Stomach (tissue), 9 donors: ENCODE data around the gene IGSF8. TPM values are rescaled to one million over a fixed set of nuclear protein-coding genes. Genes with fewer than 3 reads are reported as not detected.

Experiments used
- DNase-seq, 2 donors: peaks; one replicate each; pipeline versions ENCODE4 v3.0.0 to v3.0.0-alpha.2; 2013 to 2019
- H3K27ac ChIP-seq, 5 donors: fragments of 200-600 bp in 4 of 5; sonication (generic) in 4 of 5; one replicate each; pipeline ENCODE4 v1.5.1; 2013 to 2019; ENCODE audit warnings: mild to moderate bottlenecking in 1 of 5, moderate library complexity in 1 of 5
- H3K27me3 ChIP-seq, 3 donors: fragments of 200-600 bp; sonication (generic); one replicate each; pipeline ENCODE4 v1.5.1; 2017 to 2019; ENCODE audit warnings: mixed run types in 1 of 3
- H3K36me3 ChIP-seq, 4 donors: fragments of 200-600 bp; sonication (generic); 1 replicate in 3 of 4; 2 replicates in 1 of 4; pipeline ENCODE4 v1.5.1; 2016 to 2019
- H3K4me1 ChIP-seq, 4 donors: fragments of 200-600 bp; sonication (generic); one replicate each; pipeline ENCODE4 v1.5.1; 2016 to 2019
- H3K4me3 ChIP-seq, 4 donors: fragments of 200-600 bp; sonication (generic) in 3 of 4; one replicate each; pipeline ENCODE4 v1.5.1; 2016 to 2019; ENCODE audit warnings: mild to moderate bottlenecking in 1 of 4
- H3K9me3 ChIP-seq, 4 donors: fragments of 200-600 bp; sonication (generic); one replicate each; pipeline ENCODE4 v1.5.1; 2016 to 2019
- EP300 ChIP-seq: sonication (generic); formaldehyde crosslinking; IDR thresholded peaks from one replicate; pipeline ENCODE4 v1.6.1; 2017; ENCODE audit warnings: antibody characterized with exemption
- POLR2A ChIP-seq, 4 donors: fragments of 450-650 bp; IDR thresholded peaks; one replicate each; pipeline ENCODE4 v1.6.1; 2016; ENCODE audit warnings: antibody characterized with exemption in 4 of 4, control low read depth in 2 of 4, mild to moderate bottlenecking in 1 of 4, moderate library complexity in 1 of 4
- POLR2AphosphoS5 ChIP-seq, 3 donors: sonication (generic); formaldehyde crosslinking; IDR thresholded peaks; one replicate each; pipeline ENCODE4 v1.6.1; 2016; ENCODE audit warnings: antibody characterized with exemption in 3 of 3
- WGBS, 5 donors: extraction: QIAGEN DNeasy Blood & Tissue Kit in 3 of 5; methylation state at CpG; one replicate each; pipeline versions ENCODE4 v1.1.5 to v1.1.7; 2013 to 2018; 5-methylcytosine and 5-hydroxymethylcytosine counted together
- intact Hi-C: fragments of 100-400 bp; cut with DNase I; formaldehyde crosslinking; loops from one replicate; pipeline ENCODE4 v1.15.1; 2023; ENCODE audit warnings: low total_unique reads
- polyA plus RNA-seq, 3 donors: library from polyadenylated mRNA; stranded (reverse); fragments of 200-250 nt; gene quantifications; one replicate each; pipeline ENCODE4 v1.2.3, GENCODE V29; 2013
- total RNA-seq, 5 donors: library from RNA; depleted of rRNA; stranded (reverse); fragments of >200 nt; gene quantifications; one replicate each; pipeline versions ENCODE4 v1.1.0 to v1.2.3, GENCODE V29; 2014 to 2016
- TF ChIP-seq, protein P1 (sequence below), 7 experiments: fragments of 450-650 bp in 4 of 7; fragments of 200-600 bp in 3 of 7; sonication (generic) in 3 of 7; IDR thresholded peaks; one replicate each; pipeline ENCODE4 v1.5.1; 2016 to 2019; ENCODE audit warnings: antibody characterized with exemption in 7 of 7, control low read depth in 2 of 7, mild to moderate bottlenecking in 1 of 7
- donor health status: healthy with polysubstance abuse.
- donor health status: Bipolar disorder and iron deficiency.
- donor health status: healthy.

Gene IGSF8
- total and polyA plus RNA-seq, 8 donors, result 4.7 to 65.2 (median 14.8) TPM

DNA sequence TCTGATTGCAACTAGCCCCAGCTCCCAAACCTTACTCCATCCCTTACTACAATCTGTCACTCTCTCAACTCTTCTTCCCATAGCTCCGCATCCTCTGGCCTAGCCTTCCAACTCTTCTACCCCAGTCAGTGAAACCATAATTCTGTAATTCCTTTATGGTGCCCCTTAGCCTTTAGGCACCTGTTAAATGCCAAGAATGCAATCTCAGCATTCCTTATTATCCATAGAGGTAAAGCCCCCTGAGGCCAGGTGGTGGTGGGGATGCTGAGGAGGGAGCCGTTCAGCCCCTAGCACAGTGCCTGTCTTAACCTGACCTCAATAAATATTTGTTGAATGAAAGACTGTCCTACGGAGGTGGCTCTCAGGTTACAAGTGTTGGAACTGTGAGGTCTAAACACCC lies 31.1 kb upstream of the IGSF8 start:
- peaks cover 0 to 38% (median 13%) of the 10 kb centered on the region in 4 donors for H3K4me1 ChIP-seq
- 62 to 86% (median 68%) methylated on average over 2 to 3 of the region's 3 CpGs for WGBS, 5 donors
- no peak for DNase-seq
- H3K27me3 ChIP-seq, result no peaks in the 10 kb centered on the region
- H3K36me3 ChIP-seq, result peaks cover 0 to 30% (median 11%) of the 10 kb centered on the region in 4 donors
- H3K27ac ChIP-seq, result no peak overlapping the region
- H3K4me3 ChIP-seq, result no peak overlapping the region
- intact Hi-C loops, result no loop called here
- TF ChIP-seq EP300, result no peak
- TF ChIP-seq, protein P1, sequence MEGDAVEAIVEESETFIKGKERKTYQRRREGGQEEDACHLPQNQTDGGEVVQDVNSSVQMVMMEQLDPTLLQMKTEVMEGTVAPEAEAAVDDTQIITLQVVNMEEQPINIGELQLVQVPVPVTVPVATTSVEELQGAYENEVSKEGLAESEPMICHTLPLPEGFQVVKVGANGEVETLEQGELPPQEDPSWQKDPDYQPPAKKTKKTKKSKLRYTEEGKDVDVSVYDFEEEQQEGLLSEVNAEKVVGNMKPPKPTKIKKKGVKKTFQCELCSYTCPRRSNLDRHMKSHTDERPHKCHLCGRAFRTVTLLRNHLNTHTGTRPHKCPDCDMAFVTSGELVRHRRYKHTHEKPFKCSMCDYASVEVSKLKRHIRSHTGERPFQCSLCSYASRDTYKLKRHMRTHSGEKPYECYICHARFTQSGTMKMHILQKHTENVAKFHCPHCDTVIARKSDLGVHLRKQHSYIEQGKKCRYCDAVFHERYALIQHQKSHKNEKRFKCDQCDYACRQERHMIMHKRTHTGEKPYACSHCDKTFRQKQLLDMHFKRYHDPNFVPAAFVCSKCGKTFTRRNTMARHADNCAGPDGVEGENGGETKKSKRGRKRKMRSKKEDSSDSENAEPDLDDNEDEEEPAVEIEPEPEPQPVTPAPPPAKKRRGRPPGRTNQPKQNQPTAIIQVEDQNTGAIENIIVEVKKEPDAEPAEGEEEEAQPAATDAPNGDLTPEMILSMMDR (IDR thresholded peaks at IDR 0.05), result no peak
- no peak for TF ChIP-seq POLR2A (IDR thresholded peaks at IDR 0.05)
- TF ChIP-seq POLR2AphosphoS5 (IDR thresholded peaks at IDR 0.05), result no peak
- no peaks in the 10 kb centered on the region for H3K9me3 ChIP-seq

DNA sequence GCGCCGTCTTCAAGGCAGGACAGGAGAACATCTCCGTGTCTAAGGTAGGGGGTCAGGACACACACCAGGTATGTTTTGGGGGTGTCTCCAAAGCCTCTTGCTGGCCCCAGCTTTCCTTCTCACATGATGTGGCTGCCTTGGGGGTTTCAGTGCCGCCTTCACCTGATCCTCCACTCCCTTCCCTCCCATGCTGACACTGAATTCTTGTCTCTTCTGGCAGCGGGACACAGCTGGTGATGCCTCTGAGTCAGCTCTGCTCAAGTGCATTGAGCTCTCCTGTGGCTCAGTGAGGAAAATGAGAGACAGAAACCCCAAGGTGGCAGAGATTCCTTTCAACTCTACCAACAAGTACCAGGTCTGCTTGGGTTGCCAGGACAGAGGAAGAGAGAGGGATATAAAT lies 30.6 kb upstream of the IGSF8 start:
- intact Hi-C loops, result no loop called here
- Histone ChIP-seq H3K4me3 (no peak overlapping the region), H3K27me3 (no peaks in the 10 kb centered on the region), H3K4me1 (peaks cover 0 to 41% (median 15%) of the 10 kb centered on the region in 4 donors), H3K27ac (peak overlapping the region in 1 of 5 donors; percentile 13), H3K9me3 (no peaks in the 10 kb centered on the region), H3K36me3 (peaks cover 0 to 27% (median 11%) of the 10 kb centered on the region in 4 donors)
- 88 to 96% (median 92%) methylated on average over 5 of the region's 5 CpGs for WGBS, 5 donors
- TF ChIP-seq POLR2AphosphoS5 (IDR thresholded peaks at IDR 0.05) (no peak), POLR2A (IDR thresholded peaks at IDR 0.05) (no peak), EP300 (no peak)
- TF ChIP-seq, protein P1 (IDR thresholded peaks at IDR 0.05), result no peak
- DNase-seq, result no peak

DNA sequence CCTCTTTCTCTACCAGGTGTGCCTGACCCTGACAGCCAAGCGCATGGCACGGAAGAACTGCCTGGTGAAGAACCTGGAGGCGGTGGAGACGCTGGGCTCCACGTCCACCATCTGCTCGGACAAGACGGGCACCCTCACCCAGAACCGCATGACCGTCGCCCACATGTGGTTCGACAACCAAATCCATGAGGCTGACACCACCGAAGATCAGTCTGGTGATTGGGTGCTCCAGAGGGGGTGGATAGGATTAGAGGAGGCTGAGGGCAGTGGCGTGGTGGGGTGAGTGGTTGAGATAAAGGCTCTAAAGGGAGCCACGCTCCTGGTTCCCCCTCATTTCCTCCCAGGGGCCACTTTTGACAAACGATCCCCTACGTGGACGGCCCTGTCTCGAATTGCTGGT lies 30.2 kb upstream of the IGSF8 start:
- no peak overlapping the region for H3K4me3 ChIP-seq
- WGBS, 5 donors, result 87 to 93% (median 92%) methylated on average over 18 of the region's 18 CpGs
- no peaks in the 10 kb centered on the region for H3K9me3 ChIP-seq
- peaks cover 0 to 41% (median 15%) of the 10 kb centered on the region in 4 donors for H3K4me1 ChIP-seq
- H3K36me3 ChIP-seq, result peaks cover 0 to 31% (median 11%) of the 10 kb centered on the region in 4 donors
- H3K27ac ChIP-seq, result peak overlapping the region in 2 of 5 donors; percentile 13 to 14
- DNase-seq, result no peak
- intact Hi-C loops, result no loop called here
- H3K27me3 ChIP-seq, result no peaks in the 10 kb centered on the region
- TF ChIP-seq EP300 (no peak), POLR2AphosphoS5 (IDR thresholded peaks at IDR 0.05) (no peak)

DNA sequence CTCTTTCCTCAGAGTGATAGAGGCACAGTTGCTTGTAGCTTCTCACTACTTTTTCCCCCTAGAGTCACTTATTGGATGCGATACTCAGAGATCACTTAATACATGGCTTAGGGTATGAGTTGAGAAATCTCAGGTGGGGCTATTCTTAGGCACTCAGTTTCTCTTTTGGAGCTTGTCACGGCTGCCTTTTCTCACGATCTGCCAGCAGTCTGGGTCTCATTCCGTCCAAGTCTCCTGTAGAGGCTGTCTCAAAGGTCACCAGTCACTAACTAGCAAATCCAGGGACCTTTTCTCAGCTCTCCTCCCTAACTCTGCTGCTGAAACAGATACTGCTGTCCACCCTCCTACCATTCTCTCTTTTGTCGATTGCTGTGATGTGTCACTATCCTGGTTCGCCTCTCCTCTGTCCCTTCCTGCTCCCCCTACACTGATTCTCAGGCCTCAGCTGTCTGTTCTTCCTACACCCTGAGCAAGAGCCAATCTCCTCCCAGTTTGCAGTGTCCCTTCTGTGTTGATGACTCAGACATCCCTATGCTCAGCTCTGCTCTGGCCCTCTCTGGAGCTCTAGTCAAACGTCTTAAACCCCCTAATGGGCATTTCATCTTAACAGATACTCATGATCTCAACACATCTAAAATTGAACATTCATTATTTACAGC lies 29.6 kb upstream of the IGSF8 start:
- H3K4me1 ChIP-seq, result peaks cover 0 to 41% (median 15%) of the 10 kb centered on the region in 4 donors
- intact Hi-C loops, result no loop called here

More for the DNA sequence above, 29.6 kb upstream of the IGSF8 start:
- no peaks in the 10 kb centered on the region for H3K9me3 ChIP-seq
- DNase-seq, result no peak
- H3K4me3 ChIP-seq, result no peak overlapping the region
- WGBS, 5 donors, result 53 to 71% (median 69%) methylated on average over 7 of the region's 7 CpGs
- TF ChIP-seq POLR2A (IDR thresholded peaks at IDR 0.05), result no peak
- TF ChIP-seq EP300, result no peak
- TF ChIP-seq, protein P1 (IDR thresholded peaks at IDR 0.05), result no peak
- no peak for TF ChIP-seq POLR2AphosphoS5 (IDR thresholded peaks at IDR 0.05)
- H3K27ac ChIP-seq, result peak overlapping the region in 2 of 5 donors; percentile 32 to 44
- H3K27me3 ChIP-seq, result no peaks in the 10 kb centered on the region
- H3K36me3 ChIP-seq, result peaks cover 0 to 32% (median 11%) of the 10 kb centered on the region in 4 donors
